ENCODE results near the gene SLC26A11.
"Not testable (repeated sequence)": the region's sequence is repeated elsewhere in the genome, so short reads cannot be mapped to it uniquely, and the experiment has no call there.

DNA sequence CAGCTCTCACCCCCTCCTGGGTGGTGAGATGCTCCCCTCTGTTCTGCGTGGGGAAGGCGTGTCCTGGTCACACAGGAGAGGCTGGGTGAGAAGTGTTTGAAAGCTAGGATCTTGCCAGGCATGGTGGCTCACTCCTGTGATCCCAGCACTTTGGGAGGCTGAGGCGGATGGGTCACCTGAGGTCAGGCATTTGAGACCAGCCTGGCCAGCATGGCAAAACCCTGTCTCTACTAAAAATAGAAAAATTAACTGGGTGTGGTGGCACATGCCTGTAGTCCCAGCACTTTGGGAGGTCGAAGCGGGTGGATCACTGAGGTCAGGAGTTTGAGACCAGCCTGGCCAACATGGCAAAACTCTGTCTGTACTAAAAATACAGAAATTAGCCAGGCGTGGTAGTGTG lies 24.2 kb downstream of the SLC26A11 start:
- TF ChIP-seq, protein P1, sequence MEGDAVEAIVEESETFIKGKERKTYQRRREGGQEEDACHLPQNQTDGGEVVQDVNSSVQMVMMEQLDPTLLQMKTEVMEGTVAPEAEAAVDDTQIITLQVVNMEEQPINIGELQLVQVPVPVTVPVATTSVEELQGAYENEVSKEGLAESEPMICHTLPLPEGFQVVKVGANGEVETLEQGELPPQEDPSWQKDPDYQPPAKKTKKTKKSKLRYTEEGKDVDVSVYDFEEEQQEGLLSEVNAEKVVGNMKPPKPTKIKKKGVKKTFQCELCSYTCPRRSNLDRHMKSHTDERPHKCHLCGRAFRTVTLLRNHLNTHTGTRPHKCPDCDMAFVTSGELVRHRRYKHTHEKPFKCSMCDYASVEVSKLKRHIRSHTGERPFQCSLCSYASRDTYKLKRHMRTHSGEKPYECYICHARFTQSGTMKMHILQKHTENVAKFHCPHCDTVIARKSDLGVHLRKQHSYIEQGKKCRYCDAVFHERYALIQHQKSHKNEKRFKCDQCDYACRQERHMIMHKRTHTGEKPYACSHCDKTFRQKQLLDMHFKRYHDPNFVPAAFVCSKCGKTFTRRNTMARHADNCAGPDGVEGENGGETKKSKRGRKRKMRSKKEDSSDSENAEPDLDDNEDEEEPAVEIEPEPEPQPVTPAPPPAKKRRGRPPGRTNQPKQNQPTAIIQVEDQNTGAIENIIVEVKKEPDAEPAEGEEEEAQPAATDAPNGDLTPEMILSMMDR (IDR thresholded peaks at IDR 0.05 in 2 of 3, conservative IDR thresholded peaks at IDR 0.05 in 1 of 3; ENCODE audit: borderline replicate concordance in 1 of 3, insufficient read depth in 1 of 3, low read depth in 2 of 3, low read length in 2 of 3): not testable (repeated sequence)
- TF ChIP-seq EGR1 (IDR thresholded peaks at IDR 0.05; ENCODE audit: low read depth); POLR2AphosphoS5 (IDR thresholded peaks at IDR 0.05; ENCODE audit: low read depth, low read length); EZH2 (IDR thresholded peaks at IDR 0.05); SRF (IDR thresholded peaks at IDR 0.05; ENCODE audit: low read depth); POLR2A (IDR thresholded peaks at IDR 0.05; ENCODE audit: borderline replicate concordance, extremely low read depth, insufficient read depth, insufficient read length); SP1 (IDR thresholded peaks at IDR 0.05; ENCODE audit: low read depth); EZH2phosphoT487 (IDR thresholded peaks at IDR 0.05; ENCODE audit: borderline replicate concordance); MAX (IDR thresholded peaks at IDR 0.05); ZNF274 (IDR thresholded peaks at IDR 0.05; ENCODE audit: low read depth, low read length): not testable (repeated sequence)
- TF ChIP-seq, protein P2, sequence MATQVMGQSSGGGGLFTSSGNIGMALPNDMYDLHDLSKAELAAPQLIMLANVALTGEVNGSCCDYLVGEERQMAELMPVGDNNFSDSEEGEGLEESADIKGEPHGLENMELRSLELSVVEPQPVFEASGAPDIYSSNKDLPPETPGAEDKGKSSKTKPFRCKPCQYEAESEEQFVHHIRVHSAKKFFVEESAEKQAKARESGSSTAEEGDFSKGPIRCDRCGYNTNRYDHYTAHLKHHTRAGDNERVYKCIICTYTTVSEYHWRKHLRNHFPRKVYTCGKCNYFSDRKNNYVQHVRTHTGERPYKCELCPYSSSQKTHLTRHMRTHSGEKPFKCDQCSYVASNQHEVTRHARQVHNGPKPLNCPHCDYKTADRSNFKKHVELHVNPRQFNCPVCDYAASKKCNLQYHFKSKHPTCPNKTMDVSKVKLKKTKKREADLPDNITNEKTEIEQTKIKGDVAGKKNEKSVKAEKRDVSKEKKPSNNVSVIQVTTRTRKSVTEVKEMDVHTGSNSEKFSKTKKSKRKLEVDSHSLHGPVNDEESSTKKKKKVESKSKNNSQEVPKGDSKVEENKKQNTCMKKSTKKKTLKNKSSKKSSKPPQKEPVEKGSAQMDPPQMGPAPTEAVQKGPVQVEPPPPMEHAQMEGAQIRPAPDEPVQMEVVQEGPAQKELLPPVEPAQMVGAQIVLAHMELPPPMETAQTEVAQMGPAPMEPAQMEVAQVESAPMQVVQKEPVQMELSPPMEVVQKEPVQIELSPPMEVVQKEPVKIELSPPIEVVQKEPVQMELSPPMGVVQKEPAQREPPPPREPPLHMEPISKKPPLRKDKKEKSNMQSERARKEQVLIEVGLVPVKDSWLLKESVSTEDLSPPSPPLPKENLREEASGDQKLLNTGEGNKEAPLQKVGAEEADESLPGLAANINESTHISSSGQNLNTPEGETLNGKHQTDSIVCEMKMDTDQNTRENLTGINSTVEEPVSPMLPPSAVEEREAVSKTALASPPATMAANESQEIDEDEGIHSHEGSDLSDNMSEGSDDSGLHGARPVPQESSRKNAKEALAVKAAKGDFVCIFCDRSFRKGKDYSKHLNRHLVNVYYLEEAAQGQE (IDR thresholded peaks at IDR 0.05; ENCODE audit: low read depth): not testable (repeated sequence)

Measured in HCT116 (cell line).